ENCODE data around the gene FBXO22.
"Not testable (repeated sequence)": the region's sequence is repeated elsewhere in the genome, so short reads cannot be mapped to it uniquely, and the experiment has no call there.

FBXO22 gene

DNA sequence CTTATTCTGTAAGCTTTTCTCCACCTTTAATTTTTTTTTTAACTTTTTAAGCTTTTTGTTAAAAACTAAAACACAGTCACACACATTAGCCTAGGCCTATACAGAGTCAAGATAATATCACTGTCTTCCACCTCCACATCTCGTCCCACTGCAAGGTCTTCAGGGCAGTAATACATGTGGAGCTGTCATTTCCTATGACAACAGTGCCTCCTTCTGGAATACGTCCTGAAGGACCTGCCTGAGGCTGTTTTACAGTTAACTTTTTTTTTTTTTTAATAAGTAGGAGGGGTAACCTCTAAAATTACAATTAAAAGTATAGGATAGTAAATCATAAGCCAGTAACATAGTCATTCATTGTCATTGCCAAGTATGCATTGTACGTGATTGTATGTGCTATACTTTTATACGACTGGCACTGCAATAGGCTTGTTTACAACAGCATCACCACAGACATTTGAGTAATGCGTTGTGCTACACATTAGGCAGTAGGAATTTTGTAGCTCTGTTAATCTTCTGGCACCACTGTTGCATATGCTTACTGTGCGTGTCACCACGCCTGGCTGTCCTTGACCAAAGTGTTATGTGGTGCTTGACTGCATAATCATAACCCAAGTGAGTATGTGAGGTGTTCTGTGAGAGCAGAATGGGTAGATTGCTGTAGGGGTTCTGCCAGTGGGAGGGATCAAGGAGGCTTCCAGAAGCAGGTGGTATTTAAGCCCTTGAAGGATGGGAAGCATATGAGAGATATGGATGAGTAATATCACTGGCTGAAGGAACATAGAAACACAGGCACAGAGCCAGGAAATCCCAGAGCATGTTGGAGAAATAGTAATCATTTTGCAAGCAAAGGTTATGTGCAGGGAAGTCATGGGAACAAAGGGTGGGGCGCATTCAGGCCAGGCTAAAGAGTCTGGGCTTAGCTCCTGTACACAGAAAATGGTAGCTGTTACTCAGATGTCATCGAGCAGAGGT, 18.3 kb downstream of the FBXO22 start:
- no peak for DNase-seq

DNA sequence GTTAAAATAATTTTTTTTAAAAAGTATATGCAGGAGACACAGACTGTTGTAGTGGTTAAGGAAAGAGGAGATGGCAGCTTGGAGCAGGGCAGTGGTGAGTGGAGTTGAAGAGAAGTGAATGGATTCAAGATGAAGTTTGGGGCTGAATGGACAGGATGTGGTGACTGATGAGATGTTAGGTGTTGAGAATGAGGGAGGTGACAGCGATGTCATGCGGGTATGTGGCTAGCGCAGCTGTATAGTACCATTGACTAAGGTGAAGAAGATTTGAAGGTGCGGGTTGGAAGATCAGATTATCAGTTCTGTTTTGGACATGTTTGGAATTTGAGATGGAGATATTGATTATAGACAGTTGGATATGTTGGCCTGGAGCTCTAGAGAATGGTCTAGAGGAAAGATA, 20.1 kb downstream of the FBXO22 start:
- no peak for DNase-seq

DNA sequence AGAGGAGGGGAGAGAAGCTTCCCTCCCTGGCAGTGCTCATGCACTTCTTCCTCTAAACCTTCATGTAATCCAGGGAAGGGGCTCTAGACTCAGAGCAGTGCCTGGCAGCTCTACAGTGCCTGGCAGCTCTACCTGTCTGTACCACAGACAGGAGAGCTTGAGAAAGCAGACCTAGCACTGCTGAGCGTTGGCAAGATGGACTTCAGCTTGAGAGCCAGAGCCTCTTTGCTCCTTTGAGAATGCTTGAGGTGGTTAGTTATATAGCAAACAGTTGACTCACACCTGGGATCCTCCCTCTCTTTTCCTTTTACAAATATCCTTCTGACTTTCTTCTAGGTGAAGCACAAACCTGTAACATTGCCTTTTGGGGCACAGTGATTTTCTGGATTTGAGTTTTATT, 20.9 kb downstream of the FBXO22 start:
- no peak for DNase-seq

DNA sequence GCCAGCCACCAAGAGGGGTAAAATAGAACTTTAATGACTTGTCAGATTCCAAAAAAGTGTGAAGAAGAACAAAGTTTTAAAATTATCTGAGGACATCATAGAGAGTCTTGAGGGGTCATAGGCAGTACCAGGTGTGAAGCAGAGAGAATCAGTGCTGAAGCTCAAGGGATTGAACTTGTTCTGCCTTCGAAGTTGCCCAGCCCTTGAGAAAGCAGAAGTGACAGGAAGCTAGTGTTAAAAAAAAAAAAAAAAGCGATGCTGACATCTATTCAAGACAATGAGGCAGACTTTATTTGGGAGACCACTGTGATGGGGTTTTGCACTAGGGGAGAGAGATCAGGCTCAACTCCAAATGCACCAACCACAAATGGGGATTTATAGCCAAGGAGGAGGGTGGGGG, 21.8 kb downstream of the FBXO22 start:
- DNase-seq, result no peak

DNA sequence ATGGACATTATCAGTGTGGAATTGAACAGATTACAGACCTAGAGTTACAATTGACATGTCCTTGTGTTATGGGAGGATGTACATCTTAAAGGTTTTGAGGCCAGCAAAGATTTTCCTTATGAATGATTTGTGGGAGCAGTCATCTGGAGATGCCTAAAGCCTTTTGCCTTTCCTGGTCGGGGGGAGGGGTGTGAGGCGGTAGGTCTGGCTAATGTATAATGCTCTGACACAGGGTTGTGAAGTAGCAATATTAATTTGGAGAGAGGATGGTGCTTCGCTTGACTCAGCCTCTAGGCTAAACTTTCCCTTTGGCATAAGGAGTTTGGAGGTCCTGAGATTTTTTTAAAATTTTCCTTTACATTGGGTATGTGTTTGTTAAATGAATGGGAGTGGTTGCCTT, 23.3 kb downstream of the FBXO22 start:
- DNase-seq, result no peak

DNA sequence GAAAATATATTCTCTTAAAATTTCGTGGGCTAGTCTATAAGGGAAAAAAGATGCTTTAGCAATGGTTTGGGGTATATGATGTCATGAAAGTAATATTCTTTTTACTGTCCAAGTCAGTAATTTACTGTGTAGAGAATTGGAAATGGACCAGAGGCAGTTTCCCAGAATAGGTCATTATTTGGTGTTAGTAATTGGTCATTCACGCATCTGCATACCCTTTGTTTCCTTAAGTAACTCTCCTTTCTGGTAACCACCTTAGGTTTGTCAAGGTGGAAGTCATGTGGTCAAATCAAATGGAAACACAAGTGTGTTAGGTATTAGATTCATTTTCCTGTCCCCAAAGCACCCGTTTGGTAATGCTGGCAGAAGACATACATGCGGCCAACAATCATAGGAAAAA, 23.9 kb downstream of the FBXO22 start:
- no peak for DNase-seq

DNA sequence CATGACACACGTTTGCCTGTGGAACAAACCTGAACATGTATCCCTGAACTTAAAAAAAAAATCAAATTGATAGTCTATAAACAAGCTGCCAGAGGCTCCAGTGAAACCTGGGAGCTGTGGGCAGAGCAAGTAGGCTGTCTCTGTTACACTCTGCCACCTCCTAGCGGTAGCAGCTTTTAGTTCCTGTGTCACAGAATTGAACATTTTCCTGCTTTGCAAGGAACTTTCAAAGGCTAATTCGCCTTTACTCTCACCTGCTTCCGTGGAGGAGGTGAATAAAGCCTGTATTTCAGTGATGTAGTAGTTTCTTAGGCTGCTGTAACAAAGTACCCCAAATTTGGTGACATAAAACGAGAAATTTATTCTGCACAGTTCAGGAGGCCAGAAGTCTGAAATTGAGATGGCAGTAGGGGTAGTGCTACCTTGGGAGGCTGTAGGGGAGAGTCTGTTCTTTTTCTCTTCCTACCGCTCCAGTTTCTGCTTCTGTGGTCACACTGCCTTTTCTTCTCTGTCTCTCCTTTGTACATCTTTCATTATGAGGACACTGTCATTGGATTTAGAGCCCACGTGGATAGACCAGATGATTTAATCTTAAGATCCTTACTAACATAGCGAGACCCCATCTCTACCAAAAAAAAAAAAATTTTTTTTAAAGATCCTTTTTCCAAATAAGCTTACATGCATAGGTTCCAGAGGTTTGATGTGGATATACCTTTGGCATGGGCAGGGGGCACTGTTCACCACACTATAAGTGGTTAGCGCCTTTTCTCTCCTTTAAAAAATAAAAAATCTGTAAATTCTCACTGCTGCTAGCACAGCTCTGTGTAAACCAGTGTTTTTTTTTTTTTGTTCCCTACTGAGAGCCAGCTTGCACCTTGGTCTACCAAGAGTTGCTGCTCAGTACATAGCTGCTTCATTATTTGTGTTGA, 25.3 kb downstream of the FBXO22 start:
- no peak for DNase-seq

DNA sequence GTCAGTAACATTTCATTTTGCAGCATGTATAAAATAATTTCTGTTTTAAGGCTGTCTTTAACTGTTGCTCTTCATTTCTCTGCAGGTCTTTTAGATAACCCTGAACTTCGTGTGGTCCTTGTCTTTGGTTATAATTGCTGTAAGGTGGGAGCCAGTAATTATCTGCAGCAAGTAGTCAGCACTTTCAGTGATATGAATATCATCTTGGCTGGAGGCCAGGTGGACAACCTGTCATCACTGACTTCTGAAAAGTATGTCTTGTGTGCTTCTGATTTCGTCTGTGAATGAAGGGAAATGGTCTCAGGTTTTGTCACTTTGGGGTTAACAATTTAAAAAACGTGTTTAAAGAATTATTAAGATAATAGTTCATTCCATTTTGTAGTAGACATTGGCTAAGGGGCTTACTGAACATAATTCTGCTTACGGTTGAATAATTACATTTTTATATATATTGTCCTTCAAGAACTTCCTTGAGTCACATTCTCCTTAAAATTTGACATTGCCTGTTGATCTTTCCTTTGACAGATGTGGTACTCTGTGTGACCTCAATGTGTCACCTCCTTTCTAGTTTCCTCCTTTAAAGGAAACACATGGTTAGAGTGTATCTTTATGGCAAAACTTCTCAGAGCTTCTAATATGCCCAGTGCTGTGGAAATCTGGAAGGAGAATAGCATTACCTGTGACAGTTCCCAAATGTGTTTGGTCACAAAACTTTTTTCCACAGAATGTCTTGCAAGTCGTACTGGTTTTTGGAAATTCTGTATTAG, 26.3 kb downstream of the FBXO22 start:
- no peak for DNase-seq

DNA sequence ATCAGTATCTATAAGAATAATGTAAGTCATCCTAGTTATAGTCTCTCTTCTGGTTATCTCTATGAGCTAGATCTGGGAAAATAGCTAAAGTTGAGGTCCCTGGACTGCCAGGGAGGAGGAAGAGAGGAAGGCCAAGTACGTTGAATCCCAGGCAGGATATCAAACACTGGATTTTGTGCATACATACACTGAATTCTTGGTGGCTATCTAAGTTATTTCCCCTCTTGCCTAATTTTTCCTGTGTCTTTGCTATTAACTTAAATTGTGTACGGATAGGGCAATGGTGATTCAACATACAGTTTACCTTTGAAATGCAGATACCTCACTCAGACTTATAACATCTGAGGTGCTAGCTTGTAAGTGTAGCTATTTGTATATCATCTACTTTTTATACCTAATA, 27.2 kb downstream of the FBXO22 start:
- no peak for DNase-seq

DNA sequence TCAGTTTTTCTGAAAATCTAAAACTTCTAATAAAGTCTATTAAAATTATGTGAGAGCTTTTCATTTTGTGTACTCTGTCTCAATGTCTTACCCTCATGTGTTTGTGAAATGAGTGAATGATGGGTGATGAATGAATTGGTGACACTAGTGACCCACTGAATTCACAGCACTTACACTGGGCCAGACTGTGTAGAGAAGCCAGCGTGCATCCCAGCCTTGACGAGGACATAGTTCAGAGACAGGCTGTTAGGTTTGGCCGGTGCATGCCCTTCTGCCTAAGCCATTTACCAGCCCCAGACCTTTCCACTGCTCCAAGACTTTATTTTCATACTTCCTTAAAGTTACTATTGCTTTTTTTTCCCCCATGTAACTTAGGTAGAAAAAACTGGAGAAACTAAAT, 38.8 kb downstream of the FBXO22 start:
- DNase-seq, result no peak

DNA sequence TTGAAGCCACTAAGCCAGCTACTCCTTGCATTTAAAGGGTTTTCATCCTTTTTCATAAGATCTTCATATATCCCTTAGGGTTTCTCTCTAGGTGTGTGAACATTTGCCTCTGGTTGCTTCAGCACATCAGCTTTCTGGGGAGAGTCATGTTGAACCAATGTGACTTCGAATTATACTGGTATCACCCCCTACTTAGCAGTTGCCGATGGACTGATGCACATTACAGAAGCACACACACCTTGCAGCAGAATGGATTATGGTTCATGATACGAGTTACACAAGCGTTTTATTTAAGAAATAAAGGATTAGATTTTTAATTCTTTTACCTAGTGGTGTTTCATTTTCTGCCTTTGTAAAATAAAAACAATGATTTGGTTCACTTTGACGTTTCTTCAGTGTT, 39.6 kb downstream of the FBXO22 start:
- DNase-seq, result no peak

DNA sequence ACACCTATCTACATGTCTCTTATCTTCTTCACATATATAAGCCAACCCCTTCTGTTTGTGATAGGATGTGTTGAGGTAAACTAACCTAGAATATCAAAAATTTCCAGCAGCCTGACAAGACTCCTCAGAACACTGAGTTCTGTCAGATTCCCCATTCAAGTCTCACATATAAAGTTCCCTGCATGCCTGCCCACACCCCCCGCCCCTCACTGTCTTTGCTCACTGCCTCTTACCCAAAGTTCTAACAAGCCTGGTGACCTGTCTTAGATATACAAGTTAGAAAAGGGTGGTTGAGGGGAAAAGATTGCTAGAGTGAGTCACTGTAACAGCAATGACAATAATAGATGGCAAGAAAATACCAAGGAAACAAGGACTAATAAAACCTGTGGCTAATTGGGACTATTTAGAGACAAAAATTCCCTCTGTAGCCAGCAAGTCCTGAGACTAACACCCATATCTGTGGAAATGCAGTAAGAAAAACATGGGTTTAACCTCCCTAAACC, 40.1 kb downstream of the FBXO22 start:
- no peak for DNase-seq

DNA sequence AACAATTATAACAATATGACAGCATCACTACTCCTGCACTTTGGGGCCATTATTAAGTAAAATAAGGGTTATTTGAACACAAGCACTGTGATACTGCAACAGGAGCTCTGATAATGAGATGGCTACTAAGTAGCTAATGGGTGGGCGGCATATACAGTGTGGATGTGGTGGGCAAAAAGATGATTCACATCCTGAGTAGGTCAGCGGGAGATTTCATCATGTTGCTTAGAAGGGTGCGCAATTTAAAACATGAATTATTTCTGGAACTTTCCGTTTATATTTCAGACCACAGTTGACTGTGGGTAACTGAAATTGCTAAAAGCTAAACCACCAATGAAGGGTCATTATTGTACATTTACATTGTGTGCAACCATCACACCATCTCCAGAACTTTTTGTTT, 42.3 kb downstream of the FBXO22 start:
- no peak for DNase-seq

DNA sequence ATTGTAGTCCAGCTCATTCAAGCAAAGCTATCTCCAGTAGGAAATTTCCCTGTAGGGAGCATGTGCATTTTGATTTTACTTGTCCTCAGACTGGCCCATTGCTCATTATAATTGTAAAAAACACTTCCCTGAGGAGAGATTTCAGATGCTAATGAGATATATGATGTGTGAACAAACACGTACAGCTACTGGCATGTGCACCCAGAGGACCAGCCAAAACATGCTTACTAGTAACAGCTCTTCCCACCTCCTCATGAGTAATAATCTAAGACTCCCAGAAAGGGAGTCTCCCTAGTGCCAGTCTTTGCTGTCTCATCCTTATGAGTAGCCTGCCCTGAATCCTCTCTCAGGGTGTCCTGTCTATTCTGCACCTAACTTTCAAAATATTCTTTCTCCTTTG, 43.4 kb downstream of the FBXO22 start:
- DNase-seq, result no peak

DNA sequence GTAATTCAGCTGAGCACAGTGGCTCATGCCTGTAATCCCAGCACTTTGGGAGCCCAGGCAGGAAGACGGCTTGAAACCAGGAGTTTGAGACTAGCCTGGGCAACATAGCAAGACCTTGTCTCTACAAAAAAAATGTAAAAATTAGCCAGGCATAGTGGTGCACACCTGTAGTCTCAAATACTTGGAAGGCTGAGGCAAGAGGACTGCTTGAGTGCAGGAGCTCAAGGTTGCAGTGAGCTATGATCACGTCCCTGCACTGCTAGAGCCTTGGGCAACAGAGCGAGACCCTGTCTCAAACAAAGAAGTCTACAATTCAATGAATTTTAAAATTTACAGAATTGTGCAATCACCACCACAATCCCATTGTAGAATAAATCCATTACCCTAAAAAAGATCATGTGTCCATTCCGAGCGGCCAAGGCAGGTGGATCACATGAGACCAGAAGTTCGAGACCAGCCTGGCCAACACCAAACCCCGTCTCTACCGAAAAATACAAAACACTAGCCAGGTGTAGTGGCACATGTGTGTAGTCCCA, 45.2 kb downstream of the FBXO22 start:
- DNase-seq, result no peak

DNA sequence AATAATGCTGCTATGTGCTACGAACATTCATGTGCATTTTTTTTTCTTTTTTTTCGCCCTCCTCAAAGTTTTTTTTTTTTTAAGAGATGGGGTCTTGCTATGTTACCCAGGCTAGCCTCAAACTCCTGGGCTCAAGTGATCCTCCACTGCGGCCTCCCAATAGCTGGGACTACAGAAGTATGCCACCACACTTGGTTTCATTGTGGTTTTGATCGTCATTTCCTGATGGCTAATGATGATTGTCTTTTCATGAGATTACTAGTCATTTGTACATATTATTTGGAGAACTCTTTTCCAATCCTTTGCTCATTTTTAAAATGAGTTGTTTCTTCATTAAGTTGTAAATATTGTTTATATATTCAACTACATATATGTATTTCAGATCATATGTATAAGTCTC, 48.8 kb downstream of the FBXO22 start:
- no peak for DNase-seq

DNA sequence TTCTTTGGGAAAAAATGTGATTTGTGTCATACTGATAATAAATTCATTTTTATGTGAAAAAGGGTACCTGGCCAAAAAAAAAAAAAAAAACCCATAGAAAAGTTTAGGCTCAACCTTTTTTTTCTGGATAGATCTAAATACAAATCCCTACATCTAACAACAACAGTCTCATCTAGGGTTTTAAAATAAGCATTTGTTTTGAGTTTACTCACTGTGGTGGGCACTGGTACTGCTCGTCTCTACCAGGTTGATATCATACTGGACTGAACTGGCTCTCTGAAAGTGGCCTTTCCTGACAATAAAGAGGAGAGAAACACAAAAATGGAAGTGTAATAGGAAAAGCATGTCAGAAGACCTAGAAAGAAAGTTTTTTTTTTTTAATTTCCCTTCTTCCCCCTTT, 52.0 kb downstream of the FBXO22 start:
- DNase-seq, result no peak

DNA sequence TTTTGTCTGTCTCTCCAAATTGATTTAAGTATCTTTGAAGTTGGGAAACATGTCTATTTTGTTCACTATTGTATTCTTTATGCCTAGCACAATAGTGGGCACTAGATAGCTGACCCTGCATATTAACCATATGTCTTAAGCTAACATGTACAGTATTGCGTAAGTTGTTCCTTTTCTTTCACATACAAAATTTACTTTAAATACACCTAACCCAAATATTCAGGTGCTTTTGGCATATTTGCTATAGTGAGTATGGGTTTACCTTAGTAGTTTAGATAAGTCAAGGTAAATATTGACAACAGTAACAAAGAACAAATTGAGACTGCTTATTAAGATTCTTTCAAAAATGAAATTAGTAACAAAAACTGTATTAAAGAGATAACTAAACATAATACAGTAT, 57.7 kb downstream of the FBXO22 start:
- no peak for DNase-seq

DNA sequence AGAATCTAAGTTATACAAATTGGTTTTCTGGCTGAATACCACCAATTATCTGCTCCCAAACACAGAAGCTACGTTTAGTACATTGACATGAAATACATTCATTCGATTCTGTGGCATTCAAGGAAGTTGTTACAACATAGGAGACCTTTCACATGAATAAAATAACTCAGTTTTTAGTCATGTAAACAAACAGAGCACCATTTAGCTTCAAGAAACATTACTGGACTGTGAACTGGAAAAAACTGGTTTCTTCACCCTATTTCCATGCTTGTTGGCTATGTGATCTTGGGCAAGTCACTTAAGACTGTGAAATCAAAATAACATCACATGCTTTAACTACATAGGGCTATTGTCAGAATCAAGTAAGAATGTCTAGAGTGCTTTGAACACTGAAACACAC, 62.4 kb downstream of the FBXO22 start:
- no peak for DNase-seq

DNA sequence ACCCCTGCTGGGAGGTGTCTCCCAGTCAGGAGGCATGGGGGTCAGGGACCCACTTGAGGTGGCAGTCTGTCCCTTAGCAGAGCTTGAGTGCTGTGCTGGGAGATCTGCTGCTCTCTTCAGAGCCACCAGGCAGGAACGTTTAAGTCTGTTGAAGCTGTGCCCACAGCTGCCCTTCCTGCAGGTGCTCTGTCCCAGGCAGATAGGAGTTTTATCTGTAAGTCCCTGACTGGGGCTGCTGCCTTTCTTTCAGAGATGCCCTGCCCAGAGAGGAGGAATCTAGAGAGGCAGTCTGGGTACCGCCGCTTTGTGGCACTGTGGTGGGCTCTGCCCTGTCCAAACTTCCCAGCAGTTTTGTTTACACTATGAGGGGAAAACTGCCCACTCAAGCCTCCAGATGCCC, 73.1 kb downstream of the FBXO22 start:
- DNase-seq, result not testable (repeated sequence)

DNA sequence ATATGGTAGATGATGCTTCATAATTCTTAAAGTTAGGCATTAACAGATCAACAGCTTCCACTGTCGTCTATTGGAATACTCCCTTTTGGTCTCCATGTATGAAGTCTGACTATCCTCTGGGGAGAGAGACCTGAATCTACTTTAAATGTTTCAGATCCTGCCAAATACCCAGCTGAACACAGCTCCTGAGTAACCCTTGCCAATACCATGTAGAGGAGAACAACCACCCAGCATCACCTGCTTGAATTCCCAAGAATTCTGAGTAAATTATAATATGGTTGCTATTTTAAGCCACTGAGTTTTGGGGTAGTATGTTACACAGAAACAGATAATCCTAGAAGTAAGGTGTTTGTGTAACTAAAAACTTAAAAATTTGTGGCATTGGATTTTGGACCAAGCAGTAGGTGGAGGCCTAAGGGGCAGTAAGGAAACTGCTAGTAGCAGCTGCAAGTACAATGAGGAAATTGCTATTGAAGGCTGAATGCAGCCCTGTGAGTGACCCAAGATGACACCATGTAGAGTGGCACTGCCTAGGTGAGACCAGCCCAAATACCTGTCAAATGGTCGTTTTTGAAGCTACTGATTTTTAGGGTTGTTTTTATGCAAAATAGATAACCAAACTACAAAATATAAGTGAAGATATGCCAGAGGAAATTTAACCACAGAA, 77.6 kb downstream of the FBXO22 start:
- DNase-seq, result no peak

DNA sequence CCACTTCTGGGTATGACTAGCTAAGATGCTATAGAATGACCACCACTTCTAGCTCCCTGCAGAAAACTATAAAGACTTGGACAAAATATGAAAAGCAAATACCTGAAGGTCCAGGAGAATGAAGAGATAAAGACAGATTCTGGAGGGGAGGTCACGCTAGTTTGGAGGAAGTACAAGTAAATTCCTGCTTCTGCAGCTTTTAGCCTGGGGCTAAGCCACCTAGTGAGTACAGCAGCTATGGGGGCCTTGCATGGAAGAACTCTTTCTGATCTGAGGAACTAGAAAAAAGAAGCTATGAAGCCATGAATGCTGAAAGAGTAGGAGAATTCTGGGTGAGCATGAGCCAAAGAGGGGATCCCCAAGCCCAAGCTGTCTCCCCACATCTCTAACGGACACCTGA, 78.8 kb downstream of the FBXO22 start:
- DNase-seq, result no peak
